Left lobe of liver (tissue), 2 donors: ENCODE measurements around the gene UBA5. TPM values are rescaled to one million over a fixed set of nuclear protein-coding genes. Genes with fewer than 3 reads are reported as not detected.
A peak's percentile ranks its signal among the peaks of the same experiment; 100 is the strongest.

Experiments used
- ATAC-seq: fragments of 200-7000 bp; cut with Tn5 transposase; one replicate; pipeline ENCODE4 v1.9.1; 2020; ENCODE audit warnings: mild to moderate bottlenecking, moderate library complexity
- DNase-seq: peaks from one replicate; pipeline ENCODE4 v3.0.0-alpha.2; 2020; ENCODE audit warnings: low spot score
- total RNA-seq: library from RNA; stranded (reverse); gene quantifications from one replicate; pipeline ENCODE4 v1.2.1, GENCODE V29; 2021
- donor health status: DM: no; HTN: no; CAD: no; lungs with moderate emphysema.
- donor health status: DM: no; HTN: yes; CAD: no.

UBA5 gene
- total RNA-seq, 1 donor from 2014 or later, result 28.4 TPM

GRCh38 chr3:132710311-132710710 is 50.2 kb downstream of the UBA5 start:
- ATAC-seq (no peak), DNase-seq (no peak)

GRCh38 chr3:132713977-132714727 is 54.0 kb downstream of the UBA5 start:
- DNase-seq (no peak), ATAC-seq (no peak)

- ATAC-seq (peak; percentile 69), DNase-seq (no peak)
These were observed 56.2 kb downstream of the UBA5 start for GRCh38 chr3:132716372-132716771.

GRCh38 chr3:132720228-132720627 is 60.1 kb downstream of the UBA5 start:
- ATAC-seq (peak; percentile 16), DNase-seq (no peak)

- ATAC-seq (peak; percentile 41), DNase-seq (no peak)
These were observed 61.5 kb downstream of the UBA5 start for GRCh38 chr3:132721479-132722164.

GRCh38 chr3:132722165-132723023 is 62.3 kb downstream of the UBA5 start, which contains the start of gene NPHP3:
Gene NPHP3 (minus strand): TSS chr3:132722409. CDS start chr3:132722355, 54 bp downstream.
- ATAC-seq, result peak; percentile 84
- DNase-seq, result peak; percentile 97

GRCh38 chr3:132723024-132723950 is 63.2 kb downstream of the UBA5 start:
- ATAC-seq (no peak), DNase-seq (no peak)

- DNase-seq, result no peak
- no peak for ATAC-seq
These were observed 66.3 kb downstream of the UBA5 start for GRCh38 chr3:132726341-132726823.

Other genes with a start within 250 kb of the UBA5 start
- gene DNAJC13, start 242.8 kb upstream of the UBA5 start, total RNA-seq, result 11.8 TPM
- gene ACKR4, start 63.1 kb upstream of the UBA5 start, total RNA-seq, result not detected
- 104 TPM for gene ACAD11, start 520 bp upstream of the UBA5 start, total RNA-seq
- gene NPHP3, start 62.1 kb downstream of the UBA5 start, total RNA-seq, result 10.1 TPM